GM23338 (cell line): ENCODE results near the gene EGLN3. TPM values are rescaled to one million over a fixed set of nuclear protein-coding genes. Genes with fewer than 3 reads are reported as not detected.

Source experiments
- CREB1 ChIP-seq: fragments of 250-450 bp; sonication (Bioruptor Pico); IDR thresholded peaks from 2 replicates; pipeline ENCODE4 v1.5.0; 2020; ENCODE audit warnings: low read depth, mild to moderate bottlenecking, moderate library complexity
- EZH2 ChIP-seq: fragments of 200-600 bp; sonication (generic); IDR thresholded peaks from one replicate; pipeline ENCODE4 v1.8.0; 2017; ENCODE audit warnings: antibody characterized with exemption, mild to moderate bottlenecking, low read depth; ENCODE audit not compliant: unreplicated experiment
- NANOG ChIP-seq: IDR thresholded peaks from 2 replicates; pipeline ENCODE4 v1.6.1; 2016; ENCODE audit warnings: antibody characterized with exemption, borderline replicate concordance
- STAT1 ChIP-seq: IDR thresholded peaks from one replicate; pipeline ENCODE4 v1.6.1; 2016; ENCODE audit warnings: antibody characterized with exemption; ENCODE audit not compliant: unreplicated experiment
- ZNF462 ChIP-seq: fragments of 250-450 bp; sonication (Bioruptor Pico); IDR thresholded peaks from 2 replicates; pipeline ENCODE4 v1.5.0; 2020; ENCODE audit warnings: mild to moderate bottlenecking, moderate library complexity
- polyA plus RNA-seq: library from polyadenylated mRNA; unstranded; fragments of >200 nt; fragmentation: Nextera tagmentation; extraction: Ambion mirVana; gene quantifications from 2 replicates; pipeline ENCODE4 v1.2.1, GENCODE V29; 2016
- total RNA-seq: library from RNA; depleted of rRNA; stranded (reverse); fragments of >200 nt; shearing (Covaris generic); gene quantifications from 2 replicates; pipeline ENCODE4 v1.2.3, GENCODE V29; 2014
- TF ChIP-seq, protein P1 (sequence below): IDR thresholded peaks from 2 replicates; pipeline ENCODE4 v1.6.1; 2016; ENCODE audit warnings: antibody characterized with exemption
- TF ChIP-seq, protein P2 (sequence below), 2 experiments: fragments of 200-600 bp in 1 of 2; sonication (generic) in 1 of 2; conservative IDR thresholded peaks; 2 replicates each; pipeline versions ENCODE4 v1.5.1 to v1.6.1; 2016 to 2017; ENCODE audit warnings: antibody characterized with exemption in 2 of 2, low read depth in 2 of 2, mild to moderate bottlenecking in 2 of 2, moderate library complexity in 1 of 2

The EGLN3 gene
- total and polyA plus RNA-seq, 2 experiments from 2014 or later, result 26.8 to 42.9 TPM

- TF ChIP-seq ZNF462 (CRISPR knock-in tag) (no peak), NANOG (no peak), STAT1 (no peak), CREB1 (CRISPR knock-in tag) (no peak), EZH2 (no peak)
- TF ChIP-seq, protein P1, sequence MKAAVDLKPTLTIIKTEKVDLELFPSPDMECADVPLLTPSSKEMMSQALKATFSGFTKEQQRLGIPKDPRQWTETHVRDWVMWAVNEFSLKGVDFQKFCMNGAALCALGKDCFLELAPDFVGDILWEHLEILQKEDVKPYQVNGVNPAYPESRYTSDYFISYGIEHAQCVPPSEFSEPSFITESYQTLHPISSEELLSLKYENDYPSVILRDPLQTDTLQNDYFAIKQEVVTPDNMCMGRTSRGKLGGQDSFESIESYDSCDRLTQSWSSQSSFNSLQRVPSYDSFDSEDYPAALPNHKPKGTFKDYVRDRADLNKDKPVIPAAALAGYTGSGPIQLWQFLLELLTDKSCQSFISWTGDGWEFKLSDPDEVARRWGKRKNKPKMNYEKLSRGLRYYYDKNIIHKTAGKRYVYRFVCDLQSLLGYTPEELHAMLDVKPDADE, result no peak
- TF ChIP-seq, protein P2, sequence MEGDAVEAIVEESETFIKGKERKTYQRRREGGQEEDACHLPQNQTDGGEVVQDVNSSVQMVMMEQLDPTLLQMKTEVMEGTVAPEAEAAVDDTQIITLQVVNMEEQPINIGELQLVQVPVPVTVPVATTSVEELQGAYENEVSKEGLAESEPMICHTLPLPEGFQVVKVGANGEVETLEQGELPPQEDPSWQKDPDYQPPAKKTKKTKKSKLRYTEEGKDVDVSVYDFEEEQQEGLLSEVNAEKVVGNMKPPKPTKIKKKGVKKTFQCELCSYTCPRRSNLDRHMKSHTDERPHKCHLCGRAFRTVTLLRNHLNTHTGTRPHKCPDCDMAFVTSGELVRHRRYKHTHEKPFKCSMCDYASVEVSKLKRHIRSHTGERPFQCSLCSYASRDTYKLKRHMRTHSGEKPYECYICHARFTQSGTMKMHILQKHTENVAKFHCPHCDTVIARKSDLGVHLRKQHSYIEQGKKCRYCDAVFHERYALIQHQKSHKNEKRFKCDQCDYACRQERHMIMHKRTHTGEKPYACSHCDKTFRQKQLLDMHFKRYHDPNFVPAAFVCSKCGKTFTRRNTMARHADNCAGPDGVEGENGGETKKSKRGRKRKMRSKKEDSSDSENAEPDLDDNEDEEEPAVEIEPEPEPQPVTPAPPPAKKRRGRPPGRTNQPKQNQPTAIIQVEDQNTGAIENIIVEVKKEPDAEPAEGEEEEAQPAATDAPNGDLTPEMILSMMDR (conservative IDR thresholded peaks at IDR 0.05; ENCODE audit: low read depth in 2 of 2), result no peak
These were observed 40.4 kb downstream of the EGLN3 start (continued) for GRCh38 chr14:33910435-33910834.
